Muscle layer of duodenum (tissue), 2 donors: ENCODE measurements around the gene CAND1.
A peak's percentile ranks its signal among the peaks of the same experiment; 100 is the strongest.

ENCODE experiments used
- H3K27ac ChIP-seq: one replicate; pipeline ENCODE4 v1.7.0; 2013; ENCODE audit warnings: mild to moderate bottlenecking, low read length
- H3K27me3 ChIP-seq: one replicate; pipeline ENCODE4 v1.7.0; 2013; ENCODE audit warnings: low read depth, mild to moderate bottlenecking, control low read depth, low read length
- H3K36me3 ChIP-seq, 2 donors: one replicate each; pipeline ENCODE4 v1.7.0; 2013; ENCODE audit warnings: low read length in 2 of 2, control low read depth in 1 of 2, mild to moderate bottlenecking in 1 of 2; ENCODE audit not compliant: insufficient read depth in 2 of 2, control insufficient read depth in 1 of 2
- H3K4me1 ChIP-seq, 2 donors: one replicate each; pipeline ENCODE4 v1.7.0; 2013; ENCODE audit warnings: low read length in 2 of 2, mild to moderate bottlenecking in 2 of 2, control low read depth in 1 of 2, moderate library complexity in 1 of 2; ENCODE audit not compliant: insufficient read depth in 2 of 2, control insufficient read depth in 1 of 2
- H3K4me3 ChIP-seq, 2 donors: one replicate each; pipeline ENCODE4 v1.7.0; 2013; ENCODE audit warnings: low read length in 2 of 2, low read depth in 1 of 2, mild to moderate bottlenecking in 1 of 2
- H3K9me3 ChIP-seq, 2 donors: one replicate each; pipeline ENCODE4 v1.7.0; 2013; ENCODE audit warnings: low read length in 2 of 2, control low read depth in 1 of 2, mild to moderate bottlenecking in 1 of 2; ENCODE audit not compliant: control insufficient read depth in 1 of 2
- donor health status: healthy.

Gene CAND1

DNA sequence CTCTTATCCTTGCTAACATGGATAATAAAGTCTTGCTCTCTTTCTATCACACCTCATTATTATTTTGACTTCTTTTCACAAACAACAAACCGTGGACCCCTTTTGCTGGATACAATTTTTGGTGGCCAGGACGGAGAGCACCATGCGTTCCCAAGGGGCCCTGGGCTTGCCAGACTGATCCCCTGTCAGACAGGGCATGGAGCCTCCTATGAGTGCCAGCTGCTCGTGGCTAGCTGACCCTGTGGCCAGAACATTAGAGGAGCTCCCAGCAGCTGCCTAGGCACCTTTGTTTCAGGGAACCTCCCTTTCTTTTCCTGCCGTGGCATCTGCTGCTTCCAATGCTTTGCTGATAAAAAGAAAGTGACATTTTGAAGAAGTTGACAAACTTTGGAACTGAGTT lies 12.5 kb upstream of the CAND1 start:
- no peaks in the 10 kb centered on the region for H3K9me3 ChIP-seq
- no peak overlapping the region for H3K27ac ChIP-seq
- no peak overlapping the region for H3K4me3 ChIP-seq
- H3K36me3 ChIP-seq = no peaks in the 10 kb centered on the region
- H3K27me3 ChIP-seq = no peaks in the 10 kb centered on the region
- no peaks in the 10 kb centered on the region for H3K4me1 ChIP-seq

GRCh38 chr12:67263471-67263870 lies 5.7 kb upstream of the CAND1 start:
- Histone ChIP-seq H3K4me3 (no peak overlapping the region), H3K4me1 (peaks cover 5 to 9% of the 10 kb centered on the region in 2 donors), H3K9me3 (no peaks in the 10 kb centered on the region), H3K36me3 (peaks cover 0 to 5% of the 10 kb centered on the region in 2 donors), H3K27ac (no peak overlapping the region), H3K27me3 (no peaks in the 10 kb centered on the region)

GRCh38 chr12:67268335-67268895 lies 743 bp upstream of the CAND1 start:
- H3K36me3 ChIP-seq = peaks cover 0 to 19% of the 10 kb centered on the region in 2 donors

GRCh38 chr12:67269633-67270573 lies 745 bp downstream of the CAND1 start:
- peaks cover 0 to 19% of the 10 kb centered on the region in 2 donors for H3K36me3 ChIP-seq
- peaks cover 18 to 34% of the 10 kb centered on the region in 2 donors for H3K4me1 ChIP-seq
- H3K9me3 ChIP-seq = no peaks in the 10 kb centered on the region
- peak overlapping the region; percentile 96 for H3K4me3 ChIP-seq
- no peaks in the 10 kb centered on the region for H3K27me3 ChIP-seq
- H3K27ac ChIP-seq = peak overlapping the region; percentile 98

More at GRCh38 chr12:67268335-67268895, 743 bp upstream of the CAND1 start:
- Histone ChIP-seq H3K4me3 (peak overlapping the region; percentile 96), H3K4me1 (peaks cover 18 to 27% of the 10 kb centered on the region in 2 donors), H3K9me3 (no peaks in the 10 kb centered on the region), H3K27me3 (no peaks in the 10 kb centered on the region), H3K27ac (peak overlapping the region; percentile 98)

DNA sequence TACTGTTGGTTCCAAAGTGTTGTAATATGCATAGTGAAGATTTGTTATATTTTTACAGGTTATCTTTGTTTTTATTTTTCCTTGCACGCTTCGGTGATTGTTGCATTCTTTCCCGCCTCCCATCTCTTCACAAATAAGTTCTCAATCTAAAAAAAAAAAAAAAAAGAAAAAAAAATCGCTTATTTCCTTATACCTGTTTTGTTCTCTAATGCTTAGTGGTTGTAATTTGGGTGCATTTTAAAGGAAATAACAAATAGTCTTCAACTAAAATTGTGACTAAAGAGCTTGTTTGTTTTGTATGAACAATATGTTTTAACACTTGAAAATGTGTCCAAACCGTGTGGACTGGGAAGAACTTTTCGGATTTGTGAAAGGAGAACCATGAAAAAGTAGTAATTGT lies 1.5 kb downstream of the CAND1 start:
- Histone ChIP-seq H3K36me3 (peaks cover 0 to 19% of the 10 kb centered on the region in 2 donors), H3K9me3 (no peaks in the 10 kb centered on the region), H3K4me3 (peak overlapping the region; percentile 96), H3K4me1 (peaks cover 18 to 41% of the 10 kb centered on the region in 2 donors), H3K27me3 (no peaks in the 10 kb centered on the region), H3K27ac (peak overlapping the region; percentile 98)

- H3K9me3 ChIP-seq = no peaks in the 10 kb centered on the region
- peak overlapping the region in 1 of 2 donors; percentile 96 for H3K4me3 ChIP-seq
- H3K27ac ChIP-seq = no peak overlapping the region
- H3K27me3 ChIP-seq = no peaks in the 10 kb centered on the region
- H3K4me1 ChIP-seq = peaks cover 18 to 55% of the 10 kb centered on the region in 2 donors
- peaks cover 0 to 19% of the 10 kb centered on the region in 2 donors for H3K36me3 ChIP-seq
These were observed 2.8 kb downstream of the CAND1 start for GRCh38 chr12:67271976-67272375.

GRCh38 chr12:67274186-67274585 lies 5.0 kb downstream of the CAND1 start:
- no peaks in the 10 kb centered on the region for H3K27me3 ChIP-seq
- peaks cover 13 to 49% of the 10 kb centered on the region in 2 donors for H3K4me1 ChIP-seq
- no peak overlapping the region for H3K4me3 ChIP-seq
- peak overlapping the region; percentile 3 for H3K27ac ChIP-seq
- no peaks in the 10 kb centered on the region for H3K9me3 ChIP-seq
- peaks cover 0 to 8% of the 10 kb centered on the region in 2 donors for H3K36me3 ChIP-seq

DNA sequence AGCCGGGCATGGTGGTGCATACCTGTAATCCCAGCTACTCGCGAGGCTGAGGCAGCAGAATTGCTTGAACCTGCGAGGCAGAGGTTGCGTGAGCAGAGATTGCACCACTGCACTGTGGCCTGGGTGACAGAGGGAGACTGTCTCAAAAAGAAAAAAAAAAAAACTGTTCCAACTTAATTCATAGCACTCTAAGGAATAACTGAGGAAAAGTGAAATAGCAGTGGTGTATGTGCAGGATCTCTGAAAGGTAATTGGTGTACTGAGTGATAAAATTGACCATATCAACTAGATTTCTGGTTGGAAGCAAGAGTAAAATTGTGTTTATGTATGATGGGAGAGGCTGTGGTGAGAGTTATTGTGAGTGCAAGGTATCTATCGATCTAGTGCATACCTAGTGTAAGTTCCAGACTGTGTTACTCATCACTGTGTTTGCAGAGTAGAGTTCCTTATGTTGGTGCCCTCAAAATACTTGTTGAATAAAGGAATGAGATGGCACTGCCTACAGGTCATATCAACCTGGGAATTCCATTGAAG lies 6.3 kb downstream of the CAND1 start:
- Histone ChIP-seq H3K27me3 (no peaks in the 10 kb centered on the region), H3K4me3 (no peak overlapping the region), H3K27ac (no peak overlapping the region), H3K9me3 (no peaks in the 10 kb centered on the region), H3K4me1 (peaks cover 13 to 60% of the 10 kb centered on the region in 2 donors), H3K36me3 (no peaks in the 10 kb centered on the region)

DNA sequence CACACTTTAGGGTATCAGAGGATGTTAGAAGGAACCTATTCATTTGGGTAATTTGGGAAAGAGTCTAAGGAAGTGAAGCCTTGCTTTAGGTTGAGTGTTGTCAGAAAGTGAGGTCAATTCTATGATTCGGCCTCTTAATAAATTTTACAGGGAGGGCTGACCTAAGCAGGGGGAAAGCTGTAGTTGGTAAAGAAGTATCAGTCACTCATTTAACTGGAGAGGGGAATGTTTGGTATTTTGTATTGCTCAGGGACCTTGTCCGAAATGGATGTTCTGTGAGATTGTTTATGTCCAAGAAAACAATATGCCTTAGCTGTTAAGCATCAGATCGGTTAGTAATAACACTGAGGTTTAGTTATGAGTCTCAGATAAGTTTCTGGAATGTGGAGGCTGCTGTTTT lies 7.3 kb downstream of the CAND1 start:
- no peak overlapping the region for H3K4me3 ChIP-seq
- H3K27me3 ChIP-seq = no peaks in the 10 kb centered on the region
- H3K4me1 ChIP-seq = peaks cover 9 to 61% of the 10 kb centered on the region in 2 donors
- no peaks in the 10 kb centered on the region for H3K9me3 ChIP-seq
- no peaks in the 10 kb centered on the region for H3K36me3 ChIP-seq
- H3K27ac ChIP-seq = no peak overlapping the region

DNA sequence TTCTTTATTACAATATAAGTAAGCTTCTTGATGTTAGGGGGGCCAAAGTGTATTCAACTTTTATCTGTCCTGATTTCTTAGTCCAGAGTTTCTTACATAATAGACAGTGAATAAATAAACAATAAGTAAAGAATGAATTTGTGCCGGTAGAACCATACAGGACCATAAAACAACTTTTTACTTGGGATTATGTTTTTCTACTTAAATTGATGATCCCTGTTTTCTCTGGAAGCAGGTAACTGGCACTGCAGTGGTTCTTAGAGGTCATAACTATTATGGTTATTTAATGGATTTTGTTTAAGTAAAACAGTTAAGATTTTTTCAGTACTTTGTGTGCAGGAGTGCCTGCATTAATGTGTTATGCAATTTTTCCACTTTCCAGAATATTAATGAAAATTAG lies 10.5 kb downstream of the CAND1 start:
- no peak overlapping the region for H3K4me3 ChIP-seq

GRCh38 chr12:67280088-67280487 lies 10.9 kb downstream of the CAND1 start:
- H3K27ac ChIP-seq = no peak overlapping the region
- peaks cover 0 to 39% of the 10 kb centered on the region in 2 donors for H3K4me1 ChIP-seq
- no peaks in the 10 kb centered on the region for H3K27me3 ChIP-seq
- no peak overlapping the region for H3K4me3 ChIP-seq
- no peaks in the 10 kb centered on the region for H3K9me3 ChIP-seq
- peaks cover 3 to 6% of the 10 kb centered on the region in 2 donors for H3K36me3 ChIP-seq

More for the DNA sequence above, 10.5 kb downstream of the CAND1 start:
- no peaks in the 10 kb centered on the region for H3K27me3 ChIP-seq
- no peaks in the 10 kb centered on the region for H3K9me3 ChIP-seq
- peaks cover 3 to 4% of the 10 kb centered on the region in 2 donors for H3K36me3 ChIP-seq
- H3K4me1 ChIP-seq = peaks cover 0 to 43% of the 10 kb centered on the region in 2 donors
- no peak overlapping the region for H3K27ac ChIP-seq
